Fibroblast of the aortic adventitia (primary cell): Measurements from ENCODE around the gene CCDC24. TPM values are rescaled to one million over a fixed set of nuclear protein-coding genes. Genes with fewer than 3 reads are reported as not detected.

ENCODE experiments used
- DNase-seq: peaks from one replicate; pipeline ENCODE4 v3.0.0-alpha.2; 2010; ENCODE audit warnings: low read depth
- H3K4me3 ChIP-seq: 2 replicates; pipeline ENCODE4 v1.5.1; 2011; ENCODE audit warnings: low read depth, mild to moderate bottlenecking, control low read depth, low read length, moderate library complexity
- total RNA-seq: library from RNA; depleted of rRNA; stranded (reverse); fragments of >200 nt; gene quantifications from 2 replicates; pipeline ENCODE4 v1.2.3, GENCODE V29; 2012; ENCODE audit warnings: low replicate concordance
- TF ChIP-seq, protein P1 (sequence below): IDR thresholded peaks from 2 replicates; pipeline ENCODE4 v1.5.1; 2011; ENCODE audit warnings: mild to moderate bottlenecking, low read length, control low read depth, inconsistent platforms; ENCODE audit not compliant: insufficient read depth

The CCDC24 gene
- total RNA-seq, 1 donor, result 2.6 TPM

DNA sequence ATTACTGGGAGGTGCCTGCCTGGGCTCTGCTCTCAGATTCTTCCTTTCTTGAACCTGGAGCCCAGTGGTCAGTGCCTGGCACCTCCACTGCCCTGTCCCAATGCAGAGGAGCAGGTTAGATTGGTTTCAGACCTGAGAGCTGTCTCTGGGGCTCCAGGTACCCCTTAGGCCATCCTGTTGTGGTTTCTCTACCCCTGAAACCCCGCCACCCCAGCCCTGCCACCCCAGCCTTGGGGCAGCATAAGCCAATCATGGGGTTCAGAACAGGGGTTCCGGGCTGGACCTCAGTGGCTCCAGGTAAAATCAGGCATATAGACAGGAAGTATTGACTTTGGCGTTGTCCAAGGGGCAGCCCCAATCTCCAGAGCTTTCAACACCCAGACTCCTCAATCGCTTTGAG, 43.0 kb downstream of the CCDC24 start:
- no peak overlapping the region for H3K4me3 ChIP-seq
- TF ChIP-seq, protein P1, sequence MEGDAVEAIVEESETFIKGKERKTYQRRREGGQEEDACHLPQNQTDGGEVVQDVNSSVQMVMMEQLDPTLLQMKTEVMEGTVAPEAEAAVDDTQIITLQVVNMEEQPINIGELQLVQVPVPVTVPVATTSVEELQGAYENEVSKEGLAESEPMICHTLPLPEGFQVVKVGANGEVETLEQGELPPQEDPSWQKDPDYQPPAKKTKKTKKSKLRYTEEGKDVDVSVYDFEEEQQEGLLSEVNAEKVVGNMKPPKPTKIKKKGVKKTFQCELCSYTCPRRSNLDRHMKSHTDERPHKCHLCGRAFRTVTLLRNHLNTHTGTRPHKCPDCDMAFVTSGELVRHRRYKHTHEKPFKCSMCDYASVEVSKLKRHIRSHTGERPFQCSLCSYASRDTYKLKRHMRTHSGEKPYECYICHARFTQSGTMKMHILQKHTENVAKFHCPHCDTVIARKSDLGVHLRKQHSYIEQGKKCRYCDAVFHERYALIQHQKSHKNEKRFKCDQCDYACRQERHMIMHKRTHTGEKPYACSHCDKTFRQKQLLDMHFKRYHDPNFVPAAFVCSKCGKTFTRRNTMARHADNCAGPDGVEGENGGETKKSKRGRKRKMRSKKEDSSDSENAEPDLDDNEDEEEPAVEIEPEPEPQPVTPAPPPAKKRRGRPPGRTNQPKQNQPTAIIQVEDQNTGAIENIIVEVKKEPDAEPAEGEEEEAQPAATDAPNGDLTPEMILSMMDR, result no peak
- DNase-seq, result no peak

DNA sequence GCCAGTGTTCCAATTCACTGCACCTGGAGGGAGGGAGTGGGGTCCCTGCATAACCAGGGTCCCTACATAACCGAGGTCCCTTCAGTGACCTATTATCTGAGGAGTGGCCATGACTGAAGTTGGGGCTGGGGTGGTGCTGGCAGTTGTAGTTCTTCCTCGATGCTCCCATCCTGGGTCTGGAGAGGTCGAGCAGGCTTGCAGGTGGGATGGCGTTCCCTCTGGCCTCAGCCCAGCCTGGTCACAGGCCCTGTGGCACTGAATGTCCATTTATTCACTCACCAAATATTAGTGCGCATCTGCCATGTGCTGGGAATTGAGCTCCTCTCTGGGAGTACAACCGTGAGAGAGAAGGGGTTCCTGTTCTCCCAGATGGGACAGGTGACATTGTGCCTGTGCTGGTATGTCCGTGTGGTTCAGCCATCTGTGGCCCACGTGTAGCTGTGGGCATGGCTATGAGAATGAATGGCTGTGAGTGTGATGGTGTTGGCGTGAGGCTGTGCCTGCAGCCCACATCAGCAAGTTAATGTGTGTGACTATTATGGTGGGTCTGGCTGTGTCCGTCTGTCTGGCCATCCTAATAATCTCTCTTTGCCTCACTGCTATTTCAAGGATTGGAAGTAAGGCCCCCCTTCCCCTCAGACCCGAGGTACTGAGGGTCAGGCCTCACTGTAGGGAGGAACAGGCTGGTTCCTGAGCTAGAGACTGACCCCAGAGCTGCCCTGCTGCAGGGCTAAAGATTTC, 43.7 kb downstream of the CCDC24 start:
- TF ChIP-seq, protein P1, result no peak
- DNase-seq, result no peak

DNA sequence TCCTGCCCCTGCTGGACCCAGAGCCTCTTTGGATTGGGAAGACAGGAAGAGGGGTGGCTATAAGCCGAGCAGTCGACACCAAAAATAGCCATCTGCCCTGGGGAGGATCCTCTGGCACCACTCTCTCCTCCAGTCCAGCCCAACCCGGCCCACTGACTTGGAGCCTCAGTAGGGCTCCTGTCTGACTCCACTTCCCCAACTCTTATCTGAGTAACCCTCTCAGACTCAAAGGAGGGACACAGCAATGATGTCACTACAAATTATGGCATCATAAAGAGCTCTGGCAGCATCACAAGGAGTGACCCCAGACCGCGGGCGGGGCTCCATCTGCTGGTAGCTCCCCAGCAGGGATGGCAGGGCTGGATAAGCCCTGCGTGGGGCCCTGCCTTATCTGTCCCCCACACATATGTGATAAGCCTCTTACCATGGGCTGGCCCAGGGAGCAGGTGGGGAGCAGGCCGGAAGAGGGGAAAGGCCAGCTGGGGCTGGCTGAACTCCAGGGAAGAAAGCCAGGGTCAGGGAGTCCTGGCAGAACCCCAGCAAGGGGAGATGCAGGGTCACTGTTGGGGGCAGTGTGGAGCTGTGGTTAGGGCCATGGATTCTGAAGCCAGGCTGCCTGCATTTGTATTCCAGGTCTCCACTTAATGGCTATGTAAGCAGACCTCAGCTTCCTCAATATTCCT, 44.5 kb downstream of the CCDC24 start:
- TF ChIP-seq, protein P1, result no peak
- no peak overlapping the region for H3K4me3 ChIP-seq
- peak; percentile 53 for DNase-seq

More for the DNA sequence above, 43.7 kb downstream of the CCDC24 start:
- no peak overlapping the region for H3K4me3 ChIP-seq

DNA sequence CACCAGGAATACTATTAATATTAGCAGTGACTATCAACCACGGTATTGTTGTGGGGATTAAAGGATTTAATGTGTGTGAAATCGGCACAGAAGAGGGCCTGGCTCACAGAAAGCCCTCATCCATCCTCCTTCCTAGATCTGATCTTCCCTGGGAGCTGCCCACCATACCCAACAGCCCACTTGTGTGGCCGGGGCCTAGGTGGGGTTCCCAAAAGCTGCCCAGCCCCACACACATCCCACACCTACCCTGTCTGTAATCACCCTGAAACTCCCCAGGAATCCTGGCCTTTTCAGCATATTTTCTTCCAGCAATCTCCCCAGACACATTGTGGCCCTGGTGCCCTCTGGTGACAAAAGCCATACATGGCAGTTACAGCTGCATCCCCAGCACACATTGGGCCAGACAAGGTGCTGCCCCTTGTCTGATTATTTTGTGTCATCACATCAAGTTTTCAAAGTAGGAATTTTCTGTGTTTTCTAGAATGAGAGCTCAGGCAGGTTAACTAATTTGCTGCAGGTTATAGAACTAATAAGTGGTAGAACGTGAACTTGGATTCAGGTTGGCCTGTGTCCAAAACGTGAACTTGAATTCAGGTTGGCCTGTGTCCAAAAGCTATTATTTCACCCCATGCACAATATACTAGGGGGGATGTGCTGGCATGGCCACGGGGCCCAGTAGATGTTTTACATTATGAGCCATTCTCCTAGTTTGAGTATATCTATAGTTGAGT, 45.2 kb downstream of the CCDC24 start:
- DNase-seq, result peak; percentile 73
- H3K4me3 ChIP-seq, result no peak overlapping the region
- TF ChIP-seq, protein P1, result peak; percentile 76

DNA sequence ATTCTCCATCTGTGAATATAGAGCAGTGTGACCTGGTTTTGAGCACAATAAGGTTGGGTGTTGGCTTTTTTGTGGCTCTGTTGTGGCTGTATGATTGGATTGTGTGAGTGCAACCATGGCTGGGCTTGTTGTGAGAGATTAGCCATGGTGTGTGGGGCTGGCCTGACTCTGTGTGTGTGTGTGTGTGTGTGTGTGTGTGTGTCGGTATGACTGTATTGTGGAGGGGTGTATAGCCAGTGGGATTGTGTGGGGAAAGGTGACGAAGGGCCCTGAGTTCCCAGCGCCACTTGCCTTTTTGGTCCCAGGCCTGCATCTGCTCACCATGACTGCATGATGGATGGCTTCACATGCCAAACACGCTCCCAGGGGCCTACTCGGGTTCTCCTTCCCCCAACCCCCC, 45.8 kb downstream of the CCDC24 start:
- no peak overlapping the region for H3K4me3 ChIP-seq
- DNase-seq, result no peak
- TF ChIP-seq, protein P1, result no peak

DNA sequence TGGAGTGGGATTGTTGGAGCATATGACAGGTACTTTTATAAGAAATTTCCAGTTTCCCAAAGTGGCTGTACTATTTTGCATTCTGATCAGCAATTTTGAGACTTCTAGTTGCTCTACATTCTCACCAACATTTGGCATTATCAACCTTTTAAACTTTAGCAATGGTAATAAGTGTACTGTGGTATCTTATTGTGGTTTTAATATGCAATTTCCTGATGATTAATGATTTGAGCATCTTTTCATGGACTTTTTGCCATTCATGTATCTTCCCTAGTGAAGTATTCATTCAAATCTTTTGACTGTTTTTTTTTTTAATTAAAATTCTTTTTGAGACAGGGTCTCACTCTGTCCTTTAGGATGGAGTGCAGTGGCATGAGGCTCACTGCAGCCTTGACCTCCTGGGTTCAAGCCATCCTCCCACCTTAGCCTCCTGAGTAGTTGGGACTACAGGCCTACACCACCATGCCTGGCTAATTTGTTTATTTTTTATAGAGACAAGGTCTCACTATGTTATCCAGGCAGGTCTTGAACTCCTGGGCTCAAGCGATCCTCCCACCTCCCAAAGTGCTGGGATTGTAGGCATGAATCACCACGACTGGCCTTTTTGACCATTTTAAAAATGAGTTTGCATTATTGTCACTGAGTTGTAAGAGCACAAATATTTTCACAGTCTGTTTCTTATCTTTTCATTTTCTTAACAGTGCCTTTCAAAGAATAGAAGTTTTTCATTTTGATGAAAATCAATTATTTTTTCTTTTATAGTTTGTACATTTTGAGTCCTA, 47.7 kb downstream of the CCDC24 start:
- DNase-seq, result peak; percentile 24
- no peak overlapping the region for H3K4me3 ChIP-seq

More for the DNA sequence above, 47.7 kb downstream of the CCDC24 start:
- TF ChIP-seq, protein P1, result no peak
